ENCODE data around the gene RANGRF.

RANGRF gene

DNA sequence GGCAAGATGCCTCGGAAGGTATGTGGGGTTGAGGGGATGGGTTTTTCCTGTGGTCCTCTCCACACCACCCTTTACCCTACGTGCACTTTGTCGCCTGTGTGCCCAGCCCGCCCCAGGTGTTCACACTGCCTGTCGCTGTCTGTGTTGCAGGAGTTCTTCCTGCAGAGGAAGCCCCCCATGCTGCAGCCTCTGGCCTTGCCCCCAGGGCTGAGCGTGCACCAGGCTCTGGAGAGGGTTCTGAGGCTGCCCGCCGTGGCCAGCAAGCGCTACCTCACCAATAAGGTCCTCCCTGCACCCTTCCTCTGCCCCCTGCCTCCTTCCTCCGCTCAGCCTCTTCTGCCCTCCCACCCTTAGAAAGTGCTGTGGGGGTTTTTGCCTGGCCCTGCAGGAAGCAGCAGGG, 24.1 kb upstream of the RANGRF start:
- TF ChIP-seq, protein P1, sequence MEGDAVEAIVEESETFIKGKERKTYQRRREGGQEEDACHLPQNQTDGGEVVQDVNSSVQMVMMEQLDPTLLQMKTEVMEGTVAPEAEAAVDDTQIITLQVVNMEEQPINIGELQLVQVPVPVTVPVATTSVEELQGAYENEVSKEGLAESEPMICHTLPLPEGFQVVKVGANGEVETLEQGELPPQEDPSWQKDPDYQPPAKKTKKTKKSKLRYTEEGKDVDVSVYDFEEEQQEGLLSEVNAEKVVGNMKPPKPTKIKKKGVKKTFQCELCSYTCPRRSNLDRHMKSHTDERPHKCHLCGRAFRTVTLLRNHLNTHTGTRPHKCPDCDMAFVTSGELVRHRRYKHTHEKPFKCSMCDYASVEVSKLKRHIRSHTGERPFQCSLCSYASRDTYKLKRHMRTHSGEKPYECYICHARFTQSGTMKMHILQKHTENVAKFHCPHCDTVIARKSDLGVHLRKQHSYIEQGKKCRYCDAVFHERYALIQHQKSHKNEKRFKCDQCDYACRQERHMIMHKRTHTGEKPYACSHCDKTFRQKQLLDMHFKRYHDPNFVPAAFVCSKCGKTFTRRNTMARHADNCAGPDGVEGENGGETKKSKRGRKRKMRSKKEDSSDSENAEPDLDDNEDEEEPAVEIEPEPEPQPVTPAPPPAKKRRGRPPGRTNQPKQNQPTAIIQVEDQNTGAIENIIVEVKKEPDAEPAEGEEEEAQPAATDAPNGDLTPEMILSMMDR (IDR thresholded peaks at IDR 0.05; ENCODE audit: extremely low read depth, insufficient read depth, missing control alignments), result no peak
- DNase-seq (ENCODE audit: low spot score), result no peak
- in situ Hi-C loops (cut with MboI; ENCODE audit: low pct_unique_long_range_greater_than_20kb, low sequenced_read_pairs, unreplicated experiment), result no loop called here

- DNase-seq (ENCODE audit: low spot score), result no peak
- TF ChIP-seq, protein P1 (IDR thresholded peaks at IDR 0.05; ENCODE audit: extremely low read depth, insufficient read depth, missing control alignments), result no peak
- in situ Hi-C loops (cut with MboI; ENCODE audit: low pct_unique_long_range_greater_than_20kb, low sequenced_read_pairs, unreplicated experiment), result no loop called here
Observed at GRCh38 chr17:8264836-8265542, 23.5 kb upstream of the RANGRF start.

DNA sequence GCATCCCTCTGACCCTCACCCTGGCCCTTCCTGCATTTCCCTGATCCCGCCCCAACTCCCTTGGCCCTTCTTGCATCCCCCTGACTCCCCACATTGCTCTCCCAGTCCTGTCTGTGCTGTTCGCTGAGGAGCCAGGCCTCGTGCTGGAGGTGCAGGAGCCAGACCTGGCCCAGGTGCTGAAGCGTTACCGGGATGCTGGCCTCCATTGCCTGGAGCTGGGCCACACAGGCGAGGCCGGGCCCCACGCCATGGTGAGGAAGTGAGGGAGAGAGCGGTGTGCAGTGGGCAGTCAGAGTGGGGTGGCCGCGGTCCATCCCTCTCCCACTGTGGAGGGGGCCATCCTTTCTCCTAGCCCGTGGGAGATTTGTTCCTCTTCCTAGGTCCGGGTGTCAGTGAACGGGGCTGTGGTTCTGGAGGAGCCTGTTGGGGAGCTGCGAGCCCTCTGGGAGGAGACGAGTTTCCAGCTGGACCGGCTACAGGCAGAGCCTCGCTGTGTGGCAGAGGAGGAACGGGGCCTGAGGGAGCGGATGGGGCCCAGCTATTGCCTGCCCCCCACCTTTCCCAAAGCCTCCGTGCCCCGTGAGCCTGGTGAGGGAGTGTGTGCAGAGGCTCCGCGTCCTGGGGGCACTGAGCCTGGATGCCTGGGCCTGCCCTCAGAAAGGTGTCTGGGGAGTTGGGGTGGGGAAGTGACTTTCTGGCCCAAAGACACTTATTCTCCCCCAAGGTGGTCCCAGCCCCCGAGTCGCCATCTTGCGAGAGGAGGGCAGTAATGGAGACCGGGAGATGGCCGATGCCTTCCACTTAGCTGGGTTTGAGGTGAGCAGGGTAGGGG, 21.6 kb upstream of the RANGRF start:
- TF ChIP-seq, protein P1 (IDR thresholded peaks at IDR 0.05; ENCODE audit: extremely low read depth, insufficient read depth, missing control alignments), result no peak
- in situ Hi-C loops (cut with MboI; ENCODE audit: low pct_unique_long_range_greater_than_20kb, low sequenced_read_pairs, unreplicated experiment), result no loop called here
- no peak for DNase-seq (ENCODE audit: low spot score)

DNA sequence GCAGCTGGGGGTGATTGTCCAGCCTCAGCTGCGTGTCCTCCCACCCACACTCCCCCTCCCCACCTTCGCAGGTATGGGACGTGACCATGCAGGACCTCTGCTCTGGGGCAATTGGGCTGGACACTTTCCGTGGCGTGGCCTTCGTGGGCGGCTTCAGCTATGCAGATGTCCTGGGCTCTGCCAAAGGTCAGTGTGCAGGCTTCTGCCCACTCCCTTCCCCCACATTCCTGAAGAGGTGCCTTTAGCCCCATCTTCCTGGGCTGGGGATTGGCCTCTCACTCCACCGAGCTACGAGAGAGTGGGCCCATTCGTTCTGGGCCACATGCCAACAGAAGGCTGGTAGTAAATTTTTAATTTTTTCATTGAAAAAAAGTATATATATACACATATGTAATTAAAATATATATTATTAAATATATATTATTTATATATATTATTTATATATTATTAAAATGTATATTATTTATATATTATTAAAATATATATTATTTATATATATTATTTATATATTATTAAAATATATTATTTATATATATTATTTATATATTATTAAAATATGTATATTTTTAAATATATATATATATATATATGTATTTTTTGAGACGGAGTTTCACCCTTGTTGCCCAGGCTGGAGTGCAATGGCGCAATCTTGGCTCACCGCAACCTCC, 20.9 kb upstream of the RANGRF start:
- DNase-seq (ENCODE audit: low spot score), result no peak
- in situ Hi-C loops (cut with MboI; ENCODE audit: low pct_unique_long_range_greater_than_20kb, low sequenced_read_pairs, unreplicated experiment), result no loop called here
- TF ChIP-seq, protein P1 (IDR thresholded peaks at IDR 0.05; ENCODE audit: extremely low read depth, insufficient read depth, missing control alignments), result no peak

DNA sequence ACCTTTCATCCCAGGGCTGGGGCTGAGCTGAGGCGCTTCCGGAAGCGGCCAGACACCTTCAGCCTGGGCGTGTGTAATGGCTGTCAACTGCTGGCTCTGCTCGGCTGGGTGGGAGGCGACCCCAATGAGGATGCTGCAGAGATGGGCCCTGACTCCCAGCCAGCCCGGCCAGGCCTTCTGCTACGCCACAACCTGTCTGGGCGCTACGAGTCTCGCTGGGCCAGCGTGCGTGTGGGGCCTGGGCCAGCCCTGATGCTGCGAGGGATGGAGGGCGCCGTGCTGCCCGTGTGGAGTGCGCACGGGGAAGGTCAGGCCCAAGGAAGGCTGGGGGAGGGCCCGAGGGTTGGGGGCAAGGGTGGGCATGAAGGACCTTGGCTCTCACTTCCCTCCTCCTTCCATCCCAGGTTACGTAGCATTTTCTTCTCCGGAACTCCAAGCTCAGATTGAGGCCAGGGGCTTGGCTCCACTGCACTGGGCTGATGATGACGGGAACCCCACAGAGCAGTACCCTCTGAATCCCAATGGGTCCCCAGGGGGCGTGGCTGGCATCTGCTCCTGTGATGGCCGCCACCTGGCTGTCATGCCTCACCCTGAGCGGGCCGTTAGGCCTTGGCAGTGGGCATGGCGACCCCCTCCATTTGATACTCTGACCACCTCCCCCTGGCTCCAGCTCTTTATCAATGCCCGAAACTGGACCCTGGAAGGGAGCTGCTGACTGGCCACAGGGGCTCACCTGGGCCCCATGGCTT, 19.7 kb upstream of the RANGRF start:
- DNase-seq (ENCODE audit: low spot score), result no peak
- in situ Hi-C loops (cut with MboI; ENCODE audit: low pct_unique_long_range_greater_than_20kb, low sequenced_read_pairs, unreplicated experiment), result no loop called here
- TF ChIP-seq, protein P1 (IDR thresholded peaks at IDR 0.05; ENCODE audit: extremely low read depth, insufficient read depth, missing control alignments), result no peak

DNA sequence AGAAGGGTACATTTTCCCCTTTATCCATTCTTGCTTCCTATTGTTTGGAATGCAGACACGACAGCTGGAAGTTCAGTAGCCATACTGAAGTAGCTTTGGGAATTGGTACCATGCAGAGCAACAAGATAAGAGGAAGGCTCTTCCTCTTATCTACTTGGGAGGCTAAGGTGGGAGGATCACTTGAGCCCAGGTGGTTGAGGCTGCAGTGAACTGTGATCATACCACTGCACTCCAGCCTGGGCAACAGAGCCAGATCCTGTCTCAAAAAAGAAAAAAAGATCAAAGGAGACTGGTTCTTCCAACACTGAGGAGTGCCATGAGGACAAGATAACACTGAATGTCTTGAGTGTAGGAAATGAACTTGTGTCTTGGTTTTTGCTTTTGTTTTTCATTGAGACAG, 16.0 kb upstream of the RANGRF start:
- no peak for DNase-seq (ENCODE audit: low spot score)
- in situ Hi-C loops (cut with MboI; ENCODE audit: low pct_unique_long_range_greater_than_20kb, low sequenced_read_pairs, unreplicated experiment), result no loop called here
- TF ChIP-seq, protein P1 (IDR thresholded peaks at IDR 0.05; ENCODE audit: extremely low read depth, insufficient read depth, missing control alignments), result no peak
